ENCODE measurements around the gene SMARCAL1. TPM values are rescaled to one million over a fixed set of nuclear protein-coding genes. Genes with fewer than 3 reads are reported as not detected.

The SMARCAL1 gene
- total and polyA plus RNA-seq, 2 experiments from 2014 or later = 10.3 to 17.2 TPM

GRCh38 chr2:216423071-216423470, 10.8 kb downstream of the SMARCAL1 start (continued):
- TF ChIP-seq JUNB (IDR thresholded peaks at IDR 0.05; ENCODE audit: unreplicated experiment) = no peak

- H3K4me1 Mint-ChIP-seq = peaks cover 8% of the 10 kb centered on the region; the same call in 2 of the 3 replicates
- Histone ChIP-seq H3F3A (replicated peaks; ENCODE audit: low read depth) (no peaks in the 10 kb centered on the region), H4K20me1 (replicated peaks; ENCODE audit: insufficient read depth) (no peaks in the 10 kb centered on the region), H3K4me3 (no peak overlapping the region), H3K4me2 (no peak overlapping the region), H3K79me2 (replicated peaks; ENCODE audit: insufficient read depth) (no peaks in the 10 kb centered on the region), H3K36me3 (ENCODE audit: insufficient read depth) (peaks cover 16% of the 10 kb centered on the region), H3K27me3 (ENCODE audit: insufficient read depth) (no peaks in the 10 kb centered on the region), H2AFZ (no peak overlapping the region), H3K9me2 (ENCODE audit: insufficient read depth) (no peaks in the 10 kb centered on the region), H3K4me1 (ENCODE audit: insufficient read depth) (no peaks in the 10 kb centered on the region), H3K27ac (ENCODE audit: low read depth) (no peak overlapping the region)
- TF ChIP-seq ETS1 (IDR thresholded peaks at IDR 0.05) = no peak
- TF ChIP-seq JUNB (IDR thresholded peaks at IDR 0.05; ENCODE audit: unreplicated experiment) = no peak
- TF ChIP-seq POLR2AphosphoS5 (IDR thresholded peaks at IDR 0.05; ENCODE audit: low read depth) = no peak
- no peak for TF ChIP-seq NANOG (IDR thresholded peaks at IDR 0.05; ENCODE audit: borderline replicate concordance)
- TF ChIP-seq STAT1 (IDR thresholded peaks at IDR 0.05; ENCODE audit: unreplicated experiment) = no peak
- no peak for TF ChIP-seq REST (IDR thresholded peaks at IDR 0.05; ENCODE audit: unreplicated experiment)
- no peak for TF ChIP-seq CTCF (conservative IDR thresholded peaks at IDR 0.05; ENCODE audit: low read depth in 2 of 2)
- no peak for TF ChIP-seq ZNF114 (CRISPR knock-in tag; IDR thresholded peaks at IDR 0.05)
- no peak for TF ChIP-seq ZNF331 (CRISPR knock-in tag; IDR thresholded peaks at IDR 0.05; ENCODE audit: low read depth)
- no peak for TF ChIP-seq CREB1 (CRISPR knock-in tag; IDR thresholded peaks at IDR 0.05; ENCODE audit: low read depth)
- no peak for TF ChIP-seq EZH2 (IDR thresholded peaks at IDR 0.05; ENCODE audit: low read depth, unreplicated experiment)
- TF ChIP-seq ZNF462 (CRISPR knock-in tag; IDR thresholded peaks at IDR 0.05) = no peak
- no peak for TF ChIP-seq EZH2phosphoT487 (IDR thresholded peaks at IDR 0.05; ENCODE audit: unreplicated experiment)
- H3K4me3 Mint-ChIP-seq = no peak overlapping the region
- no peak for DNase-seq (ENCODE audit: low spot score)
- ATAC-seq = no peak
- peaks cover 19% of the 10 kb centered on the region for H3K9me3 Mint-ChIP-seq
- peaks cover 55% of the 10 kb centered on the region for H3K36me3 Mint-ChIP-seq (ENCODE audit: low read depth)
- H3K27ac Mint-ChIP-seq = no peak overlapping the region
- H3K27me3 Mint-ChIP-seq (ENCODE audit: insufficient read depth, low read depth, poor library complexity) = no peaks in the 10 kb centered on the region
Observed at GRCh38 chr2:216424274-216424673, 12.0 kb downstream of the SMARCAL1 start.

Measured in GM23338 (cell line).